ENCODE data around the gene SLC16A3.

SLC16A3 gene

GRCh38 chr17:82237746-82238471 lies 9.1 kb downstream of the SLC16A3 start:
- no peak for DNase-seq

- peak; percentile 65 for DNase-seq
Measured at GRCh38 chr17:82238472-82239201, 9.8 kb downstream of the SLC16A3 start.

GRCh38 chr17:82239401-82239925 lies 10.6 kb downstream of the SLC16A3 start:
- DNase-seq = no peak

GRCh38 chr17:82239926-82240505 lies 11.2 kb downstream of the SLC16A3 start:
- no peak for DNase-seq

- DNase-seq = no peak
Measured at GRCh38 chr17:82240506-82241182, 11.8 kb downstream of the SLC16A3 start.

GRCh38 chr17:82241183-82241925 lies 12.5 kb downstream of the SLC16A3 start:
- DNase-seq = no peak

- no peak for DNase-seq
Measured at GRCh38 chr17:82241926-82242697, 13.3 kb downstream of the SLC16A3 start.

- no peak for DNase-seq
Measured at GRCh38 chr17:82242698-82242976, 13.8 kb downstream of the SLC16A3 start.

GRCh38 chr17:82242977-82243647 lies 14.3 kb downstream of the SLC16A3 start:
- DNase-seq = no peak

- DNase-seq = no peak
Measured at GRCh38 chr17:82243648-82244412, 15.0 kb downstream of the SLC16A3 start.

- DNase-seq = no peak
Measured at GRCh38 chr17:82244413-82245133, 15.7 kb downstream of the SLC16A3 start.

- DNase-seq = no peak
Measured at GRCh38 chr17:82245134-82246039, 16.5 kb downstream of the SLC16A3 start.

- no peak for DNase-seq
Measured at GRCh38 chr17:82246040-82246364, 17.2 kb downstream of the SLC16A3 start.

- no peak for DNase-seq
Measured at GRCh38 chr17:82246365-82247181, 17.7 kb downstream of the SLC16A3 start.

GRCh38 chr17:82247182-82247823 lies 18.5 kb downstream of the SLC16A3 start:
- no peak for DNase-seq

GRCh38 chr17:82247856-82248671 lies 19.2 kb downstream of the SLC16A3 start:
- DNase-seq = no peak
